Fibroblast of the aortic adventitia (primary cell): ENCODE results near the gene CLEC1B. TPM values are rescaled to one million over a fixed set of nuclear protein-coding genes. Genes with fewer than 3 reads are reported as not detected.

ENCODE experiments used
- DNase-seq: peaks from one replicate; pipeline ENCODE4 v3.0.0-alpha.2; 2010; ENCODE audit warnings: low read depth
- H3K4me3 ChIP-seq: 2 replicates; pipeline ENCODE4 v1.5.1; 2011; ENCODE audit warnings: low read depth, mild to moderate bottlenecking, control low read depth, low read length, moderate library complexity
- total RNA-seq: library from RNA; depleted of rRNA; stranded (reverse); fragments of >200 nt; gene quantifications from 2 replicates; pipeline ENCODE4 v1.2.3, GENCODE V29; 2012; ENCODE audit warnings: low replicate concordance
- TF ChIP-seq, protein P1 (sequence below): IDR thresholded peaks from 2 replicates; pipeline ENCODE4 v1.5.1; 2011; ENCODE audit warnings: mild to moderate bottlenecking, low read length, control low read depth, inconsistent platforms; ENCODE audit not compliant: insufficient read depth

Gene CLEC1B
- total RNA-seq, 1 donor, result not detected

DNA sequence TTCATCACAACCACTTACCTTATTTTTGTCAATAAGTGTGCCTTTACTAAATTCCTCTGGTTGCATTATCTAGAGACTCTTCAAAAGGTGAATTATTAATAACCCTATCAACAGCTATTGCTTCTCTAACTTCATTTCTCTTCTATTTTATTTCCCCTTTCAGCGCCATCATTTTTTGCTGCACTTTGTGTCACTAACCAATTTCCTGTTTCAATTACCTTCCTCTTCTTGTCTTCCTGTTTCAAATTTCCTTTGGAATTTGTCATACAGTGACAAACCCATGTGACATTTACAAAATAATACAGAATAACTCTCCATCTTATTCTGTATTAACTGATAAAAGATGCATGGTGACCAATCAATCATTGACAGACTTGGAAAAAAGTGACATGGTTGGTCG lies 54.5 kb downstream of the CLEC1B start:
- TF ChIP-seq, protein P1, sequence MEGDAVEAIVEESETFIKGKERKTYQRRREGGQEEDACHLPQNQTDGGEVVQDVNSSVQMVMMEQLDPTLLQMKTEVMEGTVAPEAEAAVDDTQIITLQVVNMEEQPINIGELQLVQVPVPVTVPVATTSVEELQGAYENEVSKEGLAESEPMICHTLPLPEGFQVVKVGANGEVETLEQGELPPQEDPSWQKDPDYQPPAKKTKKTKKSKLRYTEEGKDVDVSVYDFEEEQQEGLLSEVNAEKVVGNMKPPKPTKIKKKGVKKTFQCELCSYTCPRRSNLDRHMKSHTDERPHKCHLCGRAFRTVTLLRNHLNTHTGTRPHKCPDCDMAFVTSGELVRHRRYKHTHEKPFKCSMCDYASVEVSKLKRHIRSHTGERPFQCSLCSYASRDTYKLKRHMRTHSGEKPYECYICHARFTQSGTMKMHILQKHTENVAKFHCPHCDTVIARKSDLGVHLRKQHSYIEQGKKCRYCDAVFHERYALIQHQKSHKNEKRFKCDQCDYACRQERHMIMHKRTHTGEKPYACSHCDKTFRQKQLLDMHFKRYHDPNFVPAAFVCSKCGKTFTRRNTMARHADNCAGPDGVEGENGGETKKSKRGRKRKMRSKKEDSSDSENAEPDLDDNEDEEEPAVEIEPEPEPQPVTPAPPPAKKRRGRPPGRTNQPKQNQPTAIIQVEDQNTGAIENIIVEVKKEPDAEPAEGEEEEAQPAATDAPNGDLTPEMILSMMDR, result no peak
- H3K4me3 ChIP-seq, result no peak overlapping the region
- no peak for DNase-seq

DNA sequence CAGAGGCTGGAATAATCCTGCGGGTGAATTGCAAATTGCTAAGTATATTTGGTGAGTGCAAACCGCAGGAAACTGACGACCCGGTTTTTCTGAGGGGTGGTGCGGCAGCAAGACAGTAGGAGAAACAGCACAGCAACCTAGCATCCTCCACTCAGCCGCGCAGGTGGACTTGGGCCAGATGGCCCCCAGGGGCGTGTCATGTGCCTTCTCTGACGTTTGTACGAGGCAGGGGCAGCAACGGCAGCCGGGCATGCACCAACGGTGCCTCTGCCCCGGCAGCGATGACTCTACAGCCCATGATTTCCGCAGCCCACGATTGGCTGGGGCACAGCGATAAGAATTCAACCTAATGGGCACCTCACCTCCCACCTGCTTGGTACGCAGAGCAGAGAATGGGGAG lies 55.7 kb downstream of the CLEC1B start:
- no peak for DNase-seq
- TF ChIP-seq, protein P1, result no peak
- H3K4me3 ChIP-seq, result no peak overlapping the region

Other genes with a start within 250 kb of the CLEC1B start
- not detected in 2 replicates for gene CD69, start 238.2 kb downstream of the CLEC1B start, total RNA-seq
- not detected in 2 replicates for gene KLRF1, start 171.6 kb downstream of the CLEC1B start, total RNA-seq
- 16.5 and 58.1 TPM in 2 replicates for gene CLEC2B, start 129.8 kb downstream of the CLEC1B start, total RNA-seq
- not detected in 2 replicates for gene KLRF2, start 117.6 kb downstream of the CLEC1B start, total RNA-seq
- not detected in 2 replicates for gene CLEC2A, start 66.8 kb downstream of the CLEC1B start, total RNA-seq
- not detected in 2 replicates for gene CLEC12A, start 27.7 kb downstream of the CLEC1B start, total RNA-seq
- not detected in 2 replicates for gene CLEC12B, start 11.5 kb upstream of the CLEC1B start, total RNA-seq
- not detected in 2 replicates for gene CLEC9A, start 31.6 kb upstream of the CLEC1B start, total RNA-seq
- 0.16 TPM in 1 of 2 replicates, not detected in the other for gene CLEC1A, start 99.9 kb upstream of the CLEC1B start, total RNA-seq
- not detected in 2 replicates for gene CLEC7A, start 131.1 kb upstream of the CLEC1B start, total RNA-seq
- gene OLR1, start 173.0 kb upstream of the CLEC1B start, total RNA-seq, result not detected in 2 replicates
- gene TMEM52B, start 179.9 kb upstream of the CLEC1B start, total RNA-seq, result under 0.01 and 0.08 TPM in 2 replicates
- gene GABARAPL1, start 213.8 kb upstream of the CLEC1B start, total RNA-seq, result 26.3 and 82.4 TPM in 2 replicates